SK-N-SH treated with all-trans-retinoic acid at 6 μM for 48 hours (cell line): ENCODE data around the gene JAKMIP1.

Experiments used
- ATAC-seq: fragments of 200-7000 bp; cut with Tn5 transposase; 3 replicates; pipeline ENCODE4 v1.9.1; 2020; ENCODE audit warnings: mild to moderate bottlenecking, moderate library complexity
- BACH2 ChIP-seq: fragments of 250-450 bp; sonication (Bioruptor Pico); IDR thresholded peaks from 2 replicates; pipeline ENCODE4 v1.9.0; 2021; ENCODE audit warnings: mild to moderate bottlenecking, borderline replicate concordance
- CREB5 ChIP-seq: fragments of 250-450 bp; sonication (Bioruptor Pico); IDR thresholded peaks from 2 replicates; pipeline ENCODE4 v1.5.1; 2020; ENCODE audit warnings: low read depth, mild to moderate bottlenecking, moderate library complexity
- CSDC2 ChIP-seq: fragments of 250-450 bp; sonication (Bioruptor Pico); IDR thresholded peaks from 2 replicates; pipeline ENCODE4 v1.5.0; 2020; ENCODE audit warnings: mild to moderate bottlenecking, moderate library complexity
- CSRNP3 ChIP-seq: fragments of 250-450 bp; sonication (Bioruptor Pico); IDR thresholded peaks from 2 replicates; pipeline ENCODE4 v1.5.1; 2021; ENCODE audit warnings: mild to moderate bottlenecking, moderate library complexity
- ESRRG ChIP-seq: fragments of 250-450 bp; sonication (Bioruptor Pico); IDR thresholded peaks from 2 replicates; pipeline ENCODE4 v1.6.1; 2021; ENCODE audit warnings: mild to moderate bottlenecking
- GLIS3 ChIP-seq: fragments of 250-450 bp; sonication (Bioruptor Pico); IDR thresholded peaks from 2 replicates; pipeline ENCODE4 v1.5.0; 2020; ENCODE audit warnings: mild to moderate bottlenecking, moderate library complexity
- ISL1 ChIP-seq: fragments of 250-450 bp; sonication (Bioruptor Pico); IDR thresholded peaks from 2 replicates; pipeline ENCODE4 v2.1.2; 2022; ENCODE audit warnings: mild to moderate bottlenecking, moderate library complexity
- OSR1 ChIP-seq: fragments of 250-450 bp; sonication (Bioruptor Pico); IDR thresholded peaks from 2 replicates; pipeline ENCODE4 v1.8.0; 2022; ENCODE audit warnings: moderate library complexity, mild to moderate bottlenecking, inconsistent platforms
- PATZ1 ChIP-seq: fragments of 250-450 bp; sonication (Bioruptor Pico); IDR thresholded peaks from 2 replicates; pipeline ENCODE4 v1.8.0; 2020; ENCODE audit warnings: mild to moderate bottlenecking, moderate library complexity, borderline replicate concordance
- POU6F1 ChIP-seq: fragments of 250-450 bp; sonication (Bioruptor Pico); IDR thresholded peaks from 2 replicates; pipeline ENCODE4 v1.8.0; 2021; ENCODE audit warnings: low read depth, mild to moderate bottlenecking, moderate library complexity, borderline replicate concordance
- RARB ChIP-seq: fragments of 250-450 bp; sonication (Bioruptor Pico); IDR thresholded peaks from 2 replicates; pipeline ENCODE4 v1.8.0; 2021; ENCODE audit warnings: mild to moderate bottlenecking, moderate library complexity
- SNAI2 ChIP-seq: fragments of 250-450 bp; sonication (Bioruptor Pico); IDR thresholded peaks from 2 replicates; pipeline ENCODE4 v1.5.0; 2020; ENCODE audit warnings: mild to moderate bottlenecking, moderate library complexity
- TCF4 ChIP-seq: fragments of 250-450 bp; sonication (Bioruptor Pico); IDR thresholded peaks from 2 replicates; pipeline ENCODE4 v1.8.0; 2021; ENCODE audit warnings: mild to moderate bottlenecking, moderate library complexity, borderline replicate concordance
- TOX ChIP-seq: fragments of 250-450 bp; sonication (Bioruptor Pico); IDR thresholded peaks from 2 replicates; pipeline ENCODE4 v1.8.0; 2021; ENCODE audit warnings: mild to moderate bottlenecking, moderate library complexity, borderline replicate concordance
- TSHZ2 ChIP-seq: fragments of 250-450 bp; sonication (Bioruptor Pico); IDR thresholded peaks from 2 replicates; pipeline ENCODE4 v1.5.0; 2020; ENCODE audit warnings: mild to moderate bottlenecking, moderate library complexity
- ZC3H10 ChIP-seq: fragments of 250-450 bp; sonication (Bioruptor Pico); IDR thresholded peaks from 2 replicates; pipeline ENCODE4 v1.5.1; 2021; ENCODE audit warnings: mild to moderate bottlenecking, moderate library complexity
- ZFP3 ChIP-seq: fragments of 250-450 bp; sonication (Bioruptor Pico); IDR thresholded peaks from 2 replicates; pipeline ENCODE4 v1.5.0; 2020; ENCODE audit warnings: mild to moderate bottlenecking, moderate library complexity
- ZFP30 ChIP-seq: fragments of 450-650 bp; formaldehyde crosslinking; IDR thresholded peaks from 2 replicates; pipeline ENCODE4 v1.5.0; 2022; ENCODE audit warnings: mild to moderate bottlenecking, moderate library complexity
- ZNF565 ChIP-seq: fragments of 450-650 bp; formaldehyde crosslinking; conservative IDR thresholded peaks from 2 replicates; pipeline ENCODE4 v1.5.0; 2020; ENCODE audit warnings: low read depth, mild to moderate bottlenecking, moderate library complexity
- ZNF8 ChIP-seq: fragments of 450-650 bp; formaldehyde crosslinking; IDR thresholded peaks from 2 replicates; pipeline ENCODE4 v1.5.0; 2020; ENCODE audit warnings: mild to moderate bottlenecking, moderate library complexity

The JAKMIP1 gene

GRCh38 chr4:6031846-6032245, 168.5 kb downstream of the JAKMIP1 start:
- TF ChIP-seq CSRNP3: no peak
- no peak for ATAC-seq

- TF ChIP-seq ZNF565: no peak
- TF ChIP-seq SNAI2 (CRISPR knock-in tag): no peak
- no peak for TF ChIP-seq TSHZ2 (CRISPR knock-in tag)
- no peak for TF ChIP-seq POU6F1 (CRISPR knock-in tag)
- TF ChIP-seq ZNF8 (CRISPR knock-in tag): no peak
- no peak for TF ChIP-seq BACH2 (CRISPR knock-in tag)
- no peak for TF ChIP-seq CREB5 (CRISPR knock-in tag)
- TF ChIP-seq ESRRG: no peak
- TF ChIP-seq CSDC2 (CRISPR knock-in tag): no peak
- TF ChIP-seq PATZ1 (CRISPR knock-in tag): no peak
- TF ChIP-seq RARB (CRISPR knock-in tag): no peak
- TF ChIP-seq GLIS3 (CRISPR knock-in tag): no peak
- TF ChIP-seq ISL1 (CRISPR knock-in tag): no peak
- TF ChIP-seq TOX (CRISPR knock-in tag): no peak
- no peak for TF ChIP-seq ZFP30
- TF ChIP-seq ZFP3: no peak
- TF ChIP-seq ZC3H10 (CRISPR knock-in tag): no peak
- no peak for TF ChIP-seq TCF4 (CRISPR knock-in tag)
- TF ChIP-seq, all 23 proteins: peak for 0
- no peak for ATAC-seq
Measured at GRCh38 chr4:6030679-6031078, 169.7 kb downstream of the JAKMIP1 start.

GRCh38 chr4:6029254-6029653, 171.1 kb downstream of the JAKMIP1 start:
- no peak for ATAC-seq
- TF ChIP-seq ISL1 (CRISPR knock-in tag) (no peak), CREB5 (CRISPR knock-in tag) (no peak), PATZ1 (CRISPR knock-in tag) (no peak), OSR1 (no peak), ZFP3 (no peak)
